Measurements from ENCODE around the gene SLC16A11.
A peak's percentile ranks its signal among the peaks of the same experiment; 100 is the strongest.

Gene SLC16A11

DNA sequence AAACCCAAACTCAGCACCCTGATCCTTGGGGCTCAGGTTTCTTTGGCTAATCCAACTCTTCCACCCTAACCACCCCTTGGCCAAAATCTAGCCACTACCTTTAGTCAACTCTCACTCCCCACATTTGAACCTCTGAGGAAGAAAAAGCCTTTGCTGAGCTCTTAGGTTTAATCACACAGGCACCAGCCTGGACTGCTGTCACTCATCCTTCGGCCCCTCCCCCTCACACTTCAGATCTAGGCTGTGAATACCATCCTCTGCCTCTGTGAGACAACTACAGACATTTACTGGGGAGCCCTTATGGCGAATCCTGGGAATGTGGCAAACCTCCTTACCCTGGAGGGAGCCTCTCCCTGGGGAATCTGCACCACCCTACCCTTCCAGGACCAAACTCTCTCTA lies 36.7 kb downstream of the SLC16A11 start:
- Histone ChIP-seq H3K79me1 (ENCODE audit: low read length) (no peaks in the 10 kb centered on the region), H3K18ac (ENCODE audit: low read length) (no peak overlapping the region), H3K23ac (ENCODE audit: low read length) (no peak overlapping the region), H4K91ac (ENCODE audit: low read depth, low read length) (no peak overlapping the region), H3K27me3 (ENCODE audit: insufficient read depth, low read length) (no peaks in the 10 kb centered on the region), H3K4me1 (ENCODE audit: control insufficient read depth in 1 of 2, insufficient read depth in 2 of 2, low read length in 2 of 2) (no peaks in the 10 kb centered on the region), H3K79me2 (ENCODE audit: control insufficient read depth, insufficient read depth, low read length, poor library complexity) (peaks cover 2% of the 10 kb centered on the region), H2BK120ac (ENCODE audit: insufficient read depth, low read length, poor library complexity) (no peak overlapping the region), H3K4me2 (ENCODE audit: low read length) (no peak overlapping the region), H3K9ac (ENCODE audit: low read length) (no peak overlapping the region), H2BK12ac (ENCODE audit: low read length) (no peak overlapping the region), H3K4me3 (ENCODE audit: low read depth, low read length) (no peak overlapping the region), H2AK5ac (ENCODE audit: low read length) (no peak overlapping the region), H3K36me3 (ENCODE audit: control insufficient read depth in 1 of 2, insufficient read depth in 2 of 2, low read length in 2 of 2) (peaks cover 13 to 14% of the 10 kb centered on the region in 2 experiments), H2BK5ac (ENCODE audit: low read depth, low read length, poor library complexity) (no peak overlapping the region), H2AFZ (ENCODE audit: insufficient read depth, low read length, poor library complexity) (no peak overlapping the region), H3K14ac (ENCODE audit: low read length) (no peak overlapping the region), H3K4ac (ENCODE audit: low read depth, low read length) (no peak overlapping the region), H4K12ac (ENCODE audit: low read depth, low read length) (no peak overlapping the region), H4K8ac (ENCODE audit: low read depth, low read length) (no peak overlapping the region), H3K9me3 (ENCODE audit: insufficient read depth, low read depth, low read length) (no peaks in the 10 kb centered on the region), H3K27ac (ENCODE audit: low read depth, low read length) (no peak overlapping the region)
- WGBS (ENCODE audit: extremely low coverage, insufficient coverage, insufficient read length) = no CpG with 5 or more reads among the region's 2 CpGs
- no peak for DNase-seq

- Histone ChIP-seq H2BK120ac (ENCODE audit: insufficient read depth, low read length, poor library complexity) (no peak overlapping the region), H4K91ac (ENCODE audit: low read depth, low read length) (no peak overlapping the region), H3K4me3 (ENCODE audit: low read depth, low read length) (no peak overlapping the region), H3K4ac (ENCODE audit: low read depth, low read length) (no peak overlapping the region), H3K79me2 (ENCODE audit: control insufficient read depth, insufficient read depth, low read length, poor library complexity) (peaks cover under 1% of the 10 kb centered on the region), H3K18ac (ENCODE audit: low read length) (no peak overlapping the region), H3K23ac (ENCODE audit: low read length) (no peak overlapping the region), H3K9me3 (ENCODE audit: insufficient read depth, low read depth, low read length) (no peaks in the 10 kb centered on the region), H2BK12ac (ENCODE audit: low read length) (no peak overlapping the region), H3K9ac (ENCODE audit: low read length) (no peak overlapping the region), H4K12ac (ENCODE audit: low read depth, low read length) (no peak overlapping the region), H2AFZ (ENCODE audit: insufficient read depth, low read length, poor library complexity) (no peak overlapping the region), H3K14ac (ENCODE audit: low read length) (no peak overlapping the region), H3K79me1 (ENCODE audit: low read length) (no peaks in the 10 kb centered on the region), H3K4me2 (ENCODE audit: low read length) (no peak overlapping the region), H2AK5ac (ENCODE audit: low read length) (no peak overlapping the region), H3K27me3 (ENCODE audit: insufficient read depth, low read length) (no peaks in the 10 kb centered on the region), H3K27ac (ENCODE audit: low read depth, low read length) (no peak overlapping the region), H3K36me3 (ENCODE audit: control insufficient read depth in 1 of 2, insufficient read depth in 2 of 2, low read length in 2 of 2) (peaks cover 20 to 23% of the 10 kb centered on the region in 2 experiments), H4K8ac (ENCODE audit: low read depth, low read length) (no peak overlapping the region), H2BK5ac (ENCODE audit: low read depth, low read length, poor library complexity) (no peak overlapping the region), H3K4me1 (ENCODE audit: control insufficient read depth in 1 of 2, insufficient read depth in 2 of 2, low read length in 2 of 2) (no peaks in the 10 kb centered on the region)
- no CpG with 5 or more reads among the region's 7 CpGs for WGBS (ENCODE audit: extremely low coverage, insufficient coverage, insufficient read length)
- DNase-seq = no peak
These were observed 38.2 kb downstream of the SLC16A11 start for GRCh38 chr17:7005716-7006115.

DNA sequence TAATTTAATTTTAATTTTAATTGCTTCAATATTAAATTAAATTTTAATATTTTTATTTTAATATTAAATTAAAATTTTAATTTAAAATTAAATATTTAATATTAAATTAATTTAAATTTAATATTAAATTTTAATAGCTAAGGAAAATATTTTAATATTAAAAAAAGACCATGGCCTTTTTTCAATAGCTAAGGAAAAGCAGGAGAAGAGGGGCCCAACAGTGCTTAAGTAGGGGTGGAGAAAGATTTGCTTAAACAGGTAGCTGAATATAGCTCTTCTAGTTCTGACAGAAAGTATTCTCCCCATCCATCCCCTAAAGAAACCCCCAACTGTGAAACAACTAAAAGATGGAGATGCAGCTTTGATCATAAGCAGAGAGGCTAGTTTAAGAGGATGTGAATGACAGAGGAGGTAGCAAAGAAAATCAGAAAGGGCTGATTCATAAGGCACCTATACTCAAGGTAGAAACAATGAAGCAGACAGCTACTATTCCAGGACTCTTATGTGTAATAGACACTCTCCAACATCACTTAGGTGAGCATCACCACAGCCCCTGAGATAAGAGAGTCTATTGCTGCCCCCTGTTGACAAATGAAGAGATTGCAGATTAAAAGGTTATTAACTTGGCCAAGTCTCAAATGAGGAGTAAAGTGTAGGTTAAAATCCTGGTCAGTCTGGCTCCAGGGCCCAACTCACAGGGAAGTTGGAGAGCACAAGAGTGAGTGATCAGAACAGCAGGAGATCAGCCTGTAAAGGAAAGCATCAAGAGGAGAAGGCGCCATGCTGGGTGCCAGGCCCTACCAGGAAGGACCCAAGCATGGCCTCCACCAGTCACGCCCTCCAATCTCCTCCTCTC lies 39.3 kb downstream of the SLC16A11 start:
- Histone ChIP-seq H3K9ac (ENCODE audit: low read length) (no peak overlapping the region), H3K4me1 (ENCODE audit: control insufficient read depth in 1 of 2, insufficient read depth in 2 of 2, low read length in 2 of 2) (no peaks in the 10 kb centered on the region), H3K27ac (ENCODE audit: low read depth, low read length) (no peak overlapping the region), H3K4ac (ENCODE audit: low read depth, low read length) (no peak overlapping the region), H3K27me3 (ENCODE audit: insufficient read depth, low read length) (no peaks in the 10 kb centered on the region), H3K36me3 (ENCODE audit: control insufficient read depth in 1 of 2, insufficient read depth in 2 of 2, low read length in 2 of 2) (peaks cover 24 to 26% of the 10 kb centered on the region in 2 experiments), H4K12ac (ENCODE audit: low read depth, low read length) (no peak overlapping the region), H2BK12ac (ENCODE audit: low read length) (no peak overlapping the region), H2AK5ac (ENCODE audit: low read length) (no peak overlapping the region), H3K14ac (ENCODE audit: low read length) (no peak overlapping the region), H2AFZ (ENCODE audit: insufficient read depth, low read length, poor library complexity) (no peak overlapping the region), H3K23ac (ENCODE audit: low read length) (no peak overlapping the region), H4K91ac (ENCODE audit: low read depth, low read length) (no peak overlapping the region), H3K79me1 (ENCODE audit: low read length) (no peaks in the 10 kb centered on the region), H3K9me3 (ENCODE audit: insufficient read depth, low read depth, low read length) (no peaks in the 10 kb centered on the region), H3K4me2 (ENCODE audit: low read length) (no peak overlapping the region), H3K4me3 (ENCODE audit: low read depth, low read length) (no peak overlapping the region), H3K79me2 (ENCODE audit: control insufficient read depth, insufficient read depth, low read length, poor library complexity) (no peaks in the 10 kb centered on the region), H2BK5ac (ENCODE audit: low read depth, low read length, poor library complexity) (no peak overlapping the region), H4K8ac (ENCODE audit: low read depth, low read length) (no peak overlapping the region), H2BK120ac (ENCODE audit: insufficient read depth, low read length, poor library complexity) (no peak overlapping the region), H3K18ac (ENCODE audit: low read length) (no peak overlapping the region)
- WGBS (ENCODE audit: extremely low coverage, insufficient coverage, insufficient read length) = no CpG with 5 or more reads among the region's 2 CpGs
- DNase-seq = peak; percentile 53 to 93

- WGBS (ENCODE audit: extremely low coverage, insufficient coverage, insufficient read length) = no CpG with 5 or more reads among the region's 2 CpGs
- no peaks in the 10 kb centered on the region for H3K79me2 ChIP-seq (ENCODE audit: control insufficient read depth, insufficient read depth, low read length, poor library complexity)
These were observed 40.1 kb downstream of the SLC16A11 start for GRCh38 chr17:7003745-7004144.

More at GRCh38 chr17:7003745-7004144, 40.1 kb downstream of the SLC16A11 start:
- H3K14ac ChIP-seq (ENCODE audit: low read length) = no peak overlapping the region
- H3K23ac ChIP-seq (ENCODE audit: low read length) = no peak overlapping the region
- no peak overlapping the region for H3K9ac ChIP-seq (ENCODE audit: low read length)
- H2AK5ac ChIP-seq (ENCODE audit: low read length) = no peak overlapping the region
- H3K27ac ChIP-seq (ENCODE audit: low read depth, low read length) = no peak overlapping the region
- no peak for DNase-seq
- no peak overlapping the region for H2BK5ac ChIP-seq (ENCODE audit: low read depth, low read length, poor library complexity)
- no peak overlapping the region for H3K4me2 ChIP-seq (ENCODE audit: low read length)
- H3K9me3 ChIP-seq (ENCODE audit: insufficient read depth, low read depth, low read length) = no peaks in the 10 kb centered on the region
- H2AFZ ChIP-seq (ENCODE audit: insufficient read depth, low read length, poor library complexity) = no peak overlapping the region
- no peaks in the 10 kb centered on the region for H3K4me1 ChIP-seq (ENCODE audit: control insufficient read depth in 1 of 2, insufficient read depth in 2 of 2, low read length in 2 of 2)
- H4K8ac ChIP-seq (ENCODE audit: low read depth, low read length) = no peak overlapping the region
- no peak overlapping the region for H3K18ac ChIP-seq (ENCODE audit: low read length)
- H3K36me3 ChIP-seq (ENCODE audit: control insufficient read depth in 1 of 2, insufficient read depth in 2 of 2, low read length in 2 of 2) = peaks cover 33% of the 10 kb centered on the region in 2 experiments
- no peak overlapping the region for H2BK12ac ChIP-seq (ENCODE audit: low read length)
- H4K91ac ChIP-seq (ENCODE audit: low read depth, low read length) = no peak overlapping the region
- no peak overlapping the region for H2BK120ac ChIP-seq (ENCODE audit: insufficient read depth, low read length, poor library complexity)
- H3K4me3 ChIP-seq (ENCODE audit: low read depth, low read length) = no peak overlapping the region
- H3K27me3 ChIP-seq (ENCODE audit: insufficient read depth, low read length) = no peaks in the 10 kb centered on the region
- no peak overlapping the region for H4K12ac ChIP-seq (ENCODE audit: low read depth, low read length)
- no peaks in the 10 kb centered on the region for H3K79me1 ChIP-seq (ENCODE audit: low read length)
- H3K4ac ChIP-seq (ENCODE audit: low read depth, low read length) = no peak overlapping the region

All from trophoblast cell (in vitro differentiated cells and primary cell).